K562 (cell line): ENCODE measurements around the gene EPB41L3. TPM values are rescaled to one million over a fixed set of nuclear protein-coding genes. Genes with fewer than 3 reads are reported as not detected.

Experiments
- IRF1 ChIP-seq: sonication (generic); formaldehyde crosslinking; IDR thresholded peaks from 2 replicates; pipeline ENCODE4 v1.8.0; 2022; ENCODE audit warnings: missing genetic modification reagents, mild to moderate bottlenecking, borderline replicate concordance
- KHSRP ChIP-seq: fragments of 450-650 bp; IDR thresholded peaks from 2 replicates; pipeline ENCODE4 v1.6.1; 2017
- MGA ChIP-seq: fragments of 450-650 bp; IDR thresholded peaks from 2 replicates; pipeline ENCODE4 v1.6.1; 2016; ENCODE audit warnings: mild to moderate bottlenecking, moderate library complexity
- NR2C1 ChIP-seq, 2 experiments: fragments of 450-650 bp; IDR thresholded peaks; 2 replicates each; pipeline ENCODE4 v1.6.1; 2017; ENCODE audit warnings: mild to moderate bottlenecking in 2 of 2, antibody characterized with exemption in 1 of 2, inconsistent platforms in 1 of 2, missing compliant biosample characterization in 1 of 2, missing genetic modification characterization in 1 of 2
- ZNF347 ChIP-seq: fragments of 450-650 bp; formaldehyde crosslinking; IDR thresholded peaks from 2 replicates; pipeline ENCODE4 v1.4.0; 2020; ENCODE audit warnings: low read depth, mild to moderate bottlenecking, moderate library complexity
- ZNF780A ChIP-seq: fragments of 250-450 bp; sonication (Bioruptor Pico); IDR thresholded peaks from 2 replicates; pipeline ENCODE4 v1.5.0; 2021; ENCODE audit warnings: mild to moderate bottlenecking
- polyA plus RNA-seq, 8 experiments: library from polyadenylated mRNA; depleted of rRNA in 4 of 8; stranded (reverse) in 5 of 8; unstranded in 3 of 8; fragments of >200 nt; fragmentation: Nextera tagmentation in 2 of 8; fragmentation: Illumina TruSeq in 1 of 8; extraction: Ambion mirVana in 2 of 8; extraction: Trizol in 1 of 8; gene quantifications; 2 replicates each; pipeline versions ENCODE4 v1.2.1 to v1.2.3, GENCODE V29; 2011 to 2014; ENCODE audit warnings: inconsistent platforms in 1 of 8, missing spikeins in 1 of 8
- total RNA-seq, 7 experiments: library from RNA; depleted of rRNA in 6 of 7; stranded (reverse); fragments of >200 nt in 6 of 7; fragmentation: Illumina TruSeq in 2 of 7; extraction: Trizol in 2 of 7; gene quantifications; 2 replicates each; pipeline versions ENCODE4 v1.2.1 to v1.2.3, GENCODE V29; 2011 to 2021; ENCODE audit warnings: low replicate concordance in 1 of 7

The EPB41L3 gene
- total and polyA plus RNA-seq, 9 of the 15 experiments (the other 6 are each of a cell fraction or from before 2014, with no cell fraction given): 0.44 to 0.49 TPM; not detected in 7

GRCh38 chr18:5513947-5514346 lies 29.9 kb downstream of the EPB41L3 start (continued):
- TF ChIP-seq MGA (no peak), ZNF347 (no peak), NR2C1 (IDR thresholded peaks at IDR 0.05) (no peak), NR2C1 (tag; IDR thresholded peaks at IDR 0.05) (no peak), ZNF780A (CRISPR knock-in tag) (no peak), KHSRP (no peak), IRF1 (CRISPR knock-in tag) (no peak)
